ENCODE data around the gene EGFL8. TPM values are rescaled to one million over a fixed set of nuclear protein-coding genes. Genes with fewer than 3 reads are reported as not detected.
A peak's percentile ranks its signal among the peaks of the same experiment; 100 is the strongest.

The EGFL8 gene
- total and polyA plus RNA-seq, 9 of the 15 experiments (the other 6 are each of a cell fraction or from before 2014, with no cell fraction given), result 2.2 to 47.4 (median 14.2) TPM

GRCh38 chr6:32202186-32202585 is 37.8 kb downstream of the EGFL8 start:
- no peak overlapping the region; the same call in 1 of the 2 replicates for H2AFZ ChIP-seq (ENCODE audit: low read depth, low read length)
- TF ChIP-seq ATF3 (IDR thresholded peaks at IDR 0.05) (no peak), ATF3 (CRISPR knock-in tag; conservative IDR thresholded peaks at IDR 0.05) (no peak), ZMIZ1 (IDR thresholded peaks at IDR 0.05; ENCODE audit: low read depth in 2 of 2, low read length in 2 of 2) (no peak), ARID2 (IDR thresholded peaks at IDR 0.05) (no peak), ZBTB2 (IDR thresholded peaks at IDR 0.05) (no peak), RB1 (IDR thresholded peaks at IDR 0.05; ENCODE audit: low read depth) (no peak), POLR2AphosphoS5 (IDR thresholded peaks at IDR 0.05; ENCODE audit: control insufficient read depth, insufficient read depth, low read depth, low read length) (no peak), TRIM25 (IDR thresholded peaks at IDR 0.05; ENCODE audit: borderline replicate concordance) (no peak), DMBX1 (CRISPR knock-in tag; IDR thresholded peaks at IDR 0.05; ENCODE audit: borderline replicate concordance) (no peak), ZNF511 (CRISPR knock-in tag; IDR thresholded peaks at IDR 0.05) (no peak), TGIF2 (CRISPR knock-in tag; IDR thresholded peaks at IDR 0.05) (no peak), SOX6 (IDR thresholded peaks at IDR 0.05) (no peak), SLC30A9 (CRISPR knock-in tag; IDR thresholded peaks at IDR 0.05) (no peak), RNF2 (IDR thresholded peaks at IDR 0.05) (no peak), ATF1 (CRISPR knock-in tag; IDR thresholded peaks at IDR 0.05) (no peak), ATF1 (tag; IDR thresholded peaks at IDR 0.05) (no peak)

More at GRCh38 chr6:32202186-32202585, 37.8 kb downstream of the EGFL8 start:
- H3K79me2 ChIP-seq (ENCODE audit: control insufficient read depth, insufficient read depth, low read length), result no peaks in the 10 kb centered on the region
- peaks cover 7 to 24% of the 10 kb centered on the region in 2 experiments for H3K4me1 ChIP-seq (replicated peaks in 1 of 2; ENCODE audit: control insufficient read depth in 2 of 2, insufficient read depth in 2 of 2, low read length in 2 of 2)
- FAIRE-seq, result no peak
- in situ Hi-C loops (cut with MboI), result no loop called here
- H3K27ac ChIP-seq (ENCODE audit: extremely low read depth, low read depth, low read length), result no peak overlapping the region
- peak overlapping the region in 1 of 2 experiments; percentile 43; a peak in 2 of 4 replicates for H3K9ac ChIP-seq (ENCODE audit: insufficient read depth in 1 of 2, low read depth in 2 of 2, low read length in 2 of 2)
- BruUV-seq (replicated peaks), result no TSS peak
- H3K9me1 ChIP-seq (ENCODE audit: control insufficient read depth, insufficient read depth, low read length), result no peaks in the 10 kb centered on the region
- H3K9me3 ChIP-seq (replicated peaks; ENCODE audit: control insufficient read depth, insufficient read depth, low read depth, low read length), result no peaks in the 10 kb centered on the region
- no peak overlapping the region for H3K4me3 ChIP-seq
- CTCF ChIA-PET (ENCODE audit: low intra/inter-chr PET ratio), result interaction anchor here (0.6 kb wide), 1 partner anchor 34 kb away, joined by 3 read pairs; no protein-coding TSS in a partner anchor
- 19% methylated on average over 9 of the region's 9 CpGs for WGBS (ENCODE audit: insufficient coverage, low coverage, missing lambda C conversion rate)
- no peaks in the 10 kb centered on the region for H3K36me3 ChIP-seq (ENCODE audit: control insufficient read depth, insufficient read depth, low read length)
- ATAC-seq, result no peak
- no peak for DNase-seq (ENCODE audit: extremely low read depth in 1 of 4, low spot score in 3 of 4)
- POLR2A ChIA-PET, result interaction anchor here (1.8 kb wide), 1 partner anchor 12 kb away, joined by 10 read pairs; the partner anchor contains the start of gene PBX2
- H3K27me3 ChIP-seq (ENCODE audit: control insufficient read depth in 2 of 2, insufficient read depth in 2 of 2, low read length in 2 of 2), result peaks cover 10 to 12% of the 10 kb centered on the region in 2 experiments; a peak in 4 of 5 replicates
- intact Hi-C loops (cut with micrococcal nuclease), result no loop called here
- no peaks in the 10 kb centered on the region for H4K20me1 ChIP-seq (replicated peaks; ENCODE audit: control insufficient read depth, insufficient read depth, low read length)
- H3K4me2 ChIP-seq (ENCODE audit: insufficient read depth, low read length), result no peak overlapping the region

Data from K562 (cell line).